ENCODE data around the gene MMP24. TPM values are rescaled to one million over a fixed set of nuclear protein-coding genes. Genes with fewer than 3 reads are reported as not detected.

The MMP24 gene
- polyA plus RNA-seq, 1 of the 3 experiments (the other 2 are of a cell fraction) = 18.1 TPM

DNA sequence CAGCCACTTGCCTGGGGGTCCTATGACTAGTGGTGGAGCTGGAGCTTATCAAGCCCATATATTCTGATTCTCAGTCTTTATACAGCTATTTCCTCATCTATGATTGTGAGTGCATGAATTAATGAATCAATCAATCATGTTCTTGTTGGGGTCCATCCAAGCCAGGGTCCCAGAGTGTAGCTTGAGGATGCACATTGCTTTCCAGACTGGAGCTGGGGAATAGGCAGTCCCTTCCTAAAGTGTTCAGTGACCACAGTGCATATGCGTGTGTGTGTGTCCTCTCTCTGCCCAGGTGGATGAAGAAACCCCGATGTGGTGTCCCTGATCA lies 25.1 kb downstream of the MMP24 start:
- ChIA-PET CTCF (no interaction called here), POLR2A (no interaction called here)
- DNase-seq = no peak
- Histone ChIP-seq H3K36me3 (replicated peaks in 1 of 2; ENCODE audit: control insufficient read depth in 1 of 2, insufficient read depth in 2 of 2, low read length in 1 of 2) (no peaks in the 10 kb centered on the region), H4K20me1 (ENCODE audit: insufficient read depth) (no peaks in the 10 kb centered on the region), H3K79me2 (ENCODE audit: insufficient read depth) (no peaks in the 10 kb centered on the region), H2AFZ (ENCODE audit: low read depth) (no peak overlapping the region), H3K9me3 (no peaks in the 10 kb centered on the region), H3K4me1 (ENCODE audit: control insufficient read depth in 1 of 2, insufficient read depth in 2 of 2, low read depth in 1 of 2, low read length in 1 of 2) (no peaks in the 10 kb centered on the region; a peak in 1 of 4 replicates), H3K4me3 (ENCODE audit: low read depth in 2 of 2, low read length in 1 of 2) (no peak overlapping the region), H3K4me2 (no peak overlapping the region), H3K9ac (no peak overlapping the region), H3K27ac (ENCODE audit: low read depth in 2 of 2, low read length in 1 of 2) (no peak overlapping the region), H3K27me3 (ENCODE audit: insufficient read depth) (no peaks in the 10 kb centered on the region), H3K9me2 (no peaks in the 10 kb centered on the region), H3F3A (replicated peaks; ENCODE audit: insufficient read depth) (no peaks in the 10 kb centered on the region)
- no peak for TF ChIP-seq GABPA (IDR thresholded peaks at IDR 0.05; ENCODE audit: low read depth)
- TF ChIP-seq, protein P1, sequence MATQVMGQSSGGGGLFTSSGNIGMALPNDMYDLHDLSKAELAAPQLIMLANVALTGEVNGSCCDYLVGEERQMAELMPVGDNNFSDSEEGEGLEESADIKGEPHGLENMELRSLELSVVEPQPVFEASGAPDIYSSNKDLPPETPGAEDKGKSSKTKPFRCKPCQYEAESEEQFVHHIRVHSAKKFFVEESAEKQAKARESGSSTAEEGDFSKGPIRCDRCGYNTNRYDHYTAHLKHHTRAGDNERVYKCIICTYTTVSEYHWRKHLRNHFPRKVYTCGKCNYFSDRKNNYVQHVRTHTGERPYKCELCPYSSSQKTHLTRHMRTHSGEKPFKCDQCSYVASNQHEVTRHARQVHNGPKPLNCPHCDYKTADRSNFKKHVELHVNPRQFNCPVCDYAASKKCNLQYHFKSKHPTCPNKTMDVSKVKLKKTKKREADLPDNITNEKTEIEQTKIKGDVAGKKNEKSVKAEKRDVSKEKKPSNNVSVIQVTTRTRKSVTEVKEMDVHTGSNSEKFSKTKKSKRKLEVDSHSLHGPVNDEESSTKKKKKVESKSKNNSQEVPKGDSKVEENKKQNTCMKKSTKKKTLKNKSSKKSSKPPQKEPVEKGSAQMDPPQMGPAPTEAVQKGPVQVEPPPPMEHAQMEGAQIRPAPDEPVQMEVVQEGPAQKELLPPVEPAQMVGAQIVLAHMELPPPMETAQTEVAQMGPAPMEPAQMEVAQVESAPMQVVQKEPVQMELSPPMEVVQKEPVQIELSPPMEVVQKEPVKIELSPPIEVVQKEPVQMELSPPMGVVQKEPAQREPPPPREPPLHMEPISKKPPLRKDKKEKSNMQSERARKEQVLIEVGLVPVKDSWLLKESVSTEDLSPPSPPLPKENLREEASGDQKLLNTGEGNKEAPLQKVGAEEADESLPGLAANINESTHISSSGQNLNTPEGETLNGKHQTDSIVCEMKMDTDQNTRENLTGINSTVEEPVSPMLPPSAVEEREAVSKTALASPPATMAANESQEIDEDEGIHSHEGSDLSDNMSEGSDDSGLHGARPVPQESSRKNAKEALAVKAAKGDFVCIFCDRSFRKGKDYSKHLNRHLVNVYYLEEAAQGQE (IDR thresholded peaks at IDR 0.05; ENCODE audit: low read depth, low read length) = no peak
- TF ChIP-seq TAF1 (IDR thresholded peaks at IDR 0.05; ENCODE audit: borderline replicate concordance, low read depth, low read length) = no peak
- TF ChIP-seq, protein P2, sequence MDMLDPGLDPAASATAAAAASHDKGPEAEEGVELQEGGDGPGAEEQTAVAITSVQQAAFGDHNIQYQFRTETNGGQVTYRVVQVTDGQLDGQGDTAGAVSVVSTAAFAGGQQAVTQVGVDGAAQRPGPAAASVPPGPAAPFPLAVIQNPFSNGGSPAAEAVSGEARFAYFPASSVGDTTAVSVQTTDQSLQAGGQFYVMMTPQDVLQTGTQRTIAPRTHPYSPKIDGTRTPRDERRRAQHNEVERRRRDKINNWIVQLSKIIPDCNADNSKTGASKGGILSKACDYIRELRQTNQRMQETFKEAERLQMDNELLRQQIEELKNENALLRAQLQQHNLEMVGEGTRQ (IDR thresholded peaks at IDR 0.05; ENCODE audit: borderline replicate concordance, low read depth, low read length) = no peak
- TF ChIP-seq MXI1 (IDR thresholded peaks at IDR 0.05; ENCODE audit: low read depth, low read length) = no peak
- TF ChIP-seq, protein P3, sequence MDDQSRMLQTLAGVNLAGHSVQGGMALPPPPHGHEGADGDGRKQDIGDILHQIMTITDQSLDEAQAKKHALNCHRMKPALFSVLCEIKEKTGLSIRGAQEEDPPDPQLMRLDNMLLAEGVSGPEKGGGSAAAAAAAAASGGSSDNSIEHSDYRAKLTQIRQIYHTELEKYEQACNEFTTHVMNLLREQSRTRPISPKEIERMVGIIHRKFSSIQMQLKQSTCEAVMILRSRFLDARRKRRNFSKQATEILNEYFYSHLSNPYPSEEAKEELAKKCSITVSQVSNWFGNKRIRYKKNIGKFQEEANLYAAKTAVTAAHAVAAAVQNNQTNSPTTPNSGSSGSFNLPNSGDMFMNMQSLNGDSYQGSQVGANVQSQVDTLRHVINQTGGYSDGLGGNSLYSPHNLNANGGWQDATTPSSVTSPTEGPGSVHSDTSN (IDR thresholded peaks at IDR 0.05) = no peak
- no peak for TF ChIP-seq FOXJ3 (CRISPR knock-in tag; IDR thresholded peaks at IDR 0.05)
- TF ChIP-seq, protein P4, sequence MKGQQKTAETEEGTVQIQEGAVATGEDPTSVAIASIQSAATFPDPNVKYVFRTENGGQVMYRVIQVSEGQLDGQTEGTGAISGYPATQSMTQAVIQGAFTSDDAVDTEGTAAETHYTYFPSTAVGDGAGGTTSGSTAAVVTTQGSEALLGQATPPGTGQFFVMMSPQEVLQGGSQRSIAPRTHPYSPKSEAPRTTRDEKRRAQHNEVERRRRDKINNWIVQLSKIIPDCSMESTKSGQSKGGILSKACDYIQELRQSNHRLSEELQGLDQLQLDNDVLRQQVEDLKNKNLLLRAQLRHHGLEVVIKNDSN (IDR thresholded peaks at IDR 0.05; ENCODE audit: borderline replicate concordance, low read depth) = no peak
- TF ChIP-seq NFIC (IDR thresholded peaks at IDR 0.05; ENCODE audit: borderline replicate concordance) = no peak
- no peak for TF ChIP-seq RFX5 (IDR thresholded peaks at IDR 0.05; ENCODE audit: low read length)
- no peak for TF ChIP-seq RXRA (IDR thresholded peaks at IDR 0.05; ENCODE audit: borderline replicate concordance, low read depth)
- TF ChIP-seq YY1 (IDR thresholded peaks at IDR 0.05; ENCODE audit: low read depth) = no peak
- TF ChIP-seq EP300 (IDR thresholded peaks at IDR 0.05; ENCODE audit: borderline replicate concordance in 1 of 2, low read depth in 1 of 2, low read length in 1 of 2) = no peak
- no peak for TF ChIP-seq POLR2AphosphoS5 (IDR thresholded peaks at IDR 0.05; ENCODE audit: low read depth, low read length)
- no peak for TF ChIP-seq GATA2 (CRISPR knock-in tag; IDR thresholded peaks at IDR 0.05)
- TF ChIP-seq TCF12 (IDR thresholded peaks at IDR 0.05) = no peak
- TF ChIP-seq, protein P5, sequence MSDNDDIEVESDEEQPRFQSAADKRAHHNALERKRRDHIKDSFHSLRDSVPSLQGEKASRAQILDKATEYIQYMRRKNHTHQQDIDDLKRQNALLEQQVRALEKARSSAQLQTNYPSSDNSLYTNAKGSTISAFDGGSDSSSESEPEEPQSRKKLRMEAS (IDR thresholded peaks at IDR 0.05; ENCODE audit: low read depth) = no peak
- no peak for TF ChIP-seq MEF2A (IDR thresholded peaks at IDR 0.05; ENCODE audit: borderline replicate concordance, low read depth)
- 90% methylated on average over 2 of the region's 2 CpGs for WGBS (ENCODE audit: low lambda C conversion rate)

Measured in SK-N-SH (cell line).